Thyroid gland (tissue), 4 donors: ENCODE results near the gene TMEM184C.

Experiments
- CTCF ChIP-seq, 6 experiments: fragments of 200-600 bp in 3 of 6; fragments of 450-650 bp in 3 of 6; sonication (generic) in 3 of 6; IDR thresholded peaks; one replicate each; pipeline ENCODE4 v1.5.1; 2016 to 2019; ENCODE audit warnings: antibody characterized with exemption in 6 of 6, mild to moderate bottlenecking in 2 of 6, inconsistent platforms in 1 of 6, moderate library complexity in 1 of 6
- POLR2A ChIP-seq, 2 donors: fragments of 450-650 bp; IDR thresholded peaks; one replicate each; pipeline ENCODE4 v1.6.1; 2017; ENCODE audit warnings: antibody characterized with exemption in 2 of 2, mild to moderate bottlenecking in 2 of 2, moderate library complexity in 1 of 2

GRCh38 chr4:147709999-147710398 lies 92.8 kb downstream of the TMEM184C start:
- no peak for TF ChIP-seq CTCF (IDR thresholded peaks at IDR 0.05)
- no peak for TF ChIP-seq POLR2A (IDR thresholded peaks at IDR 0.05)
